ENCODE data around the gene RUNX2. TPM values are rescaled to one million over a fixed set of nuclear protein-coding genes. Genes with fewer than 3 reads are reported as not detected.

Gene RUNX2
- total RNA-seq, 1 experiment from 2014 or later: 3.8 TPM

DNA sequence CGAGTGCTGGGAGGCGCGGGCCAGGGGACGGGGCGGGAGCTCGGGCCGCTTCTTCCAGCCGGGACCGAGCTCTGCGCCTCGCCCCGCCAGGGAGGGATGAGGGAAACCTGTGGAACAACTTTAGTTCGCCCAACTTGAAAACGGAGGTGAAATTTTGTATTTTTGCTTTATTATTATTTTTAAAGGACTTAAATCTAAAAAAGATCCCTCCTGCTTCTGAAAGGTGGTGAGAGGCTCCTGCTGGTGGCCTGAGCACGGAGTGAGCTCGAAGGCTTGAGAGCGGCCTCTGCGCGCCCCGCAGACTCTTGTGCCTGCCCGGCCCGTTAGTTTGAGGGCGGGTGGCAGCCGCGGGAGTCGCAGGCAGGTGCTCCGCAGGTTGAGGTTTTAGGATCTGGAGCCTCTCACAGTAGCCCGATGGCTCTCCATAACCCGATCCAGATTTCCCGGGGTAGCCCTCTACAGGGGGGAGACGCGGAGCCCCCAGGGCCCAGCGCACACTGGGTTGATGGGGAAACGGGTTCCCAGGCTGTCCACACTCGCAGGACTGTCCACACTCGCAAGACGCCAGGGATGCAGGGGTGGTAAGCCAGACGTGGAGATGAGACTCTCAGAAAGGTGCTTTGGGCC, 95.8 kb downstream of the RUNX2 start:
- Histone ChIP-seq H3K79me2 (ENCODE audit: low read length) (peaks cover 88% of the 10 kb centered on the region), H3K36me3 (ENCODE audit: low read depth, low read length) (no peaks in the 10 kb centered on the region), H2AFZ (ENCODE audit: low read length) (peak overlapping the region; percentile 83; the same call in 1 of the 2 replicates), H3K27me3 (ENCODE audit: low read length) (no peaks in the 10 kb centered on the region), H3K9ac (ENCODE audit: low read length) (peak overlapping the region; percentile 91), H3K4me1 (ENCODE audit: insufficient read depth, low read length) (peaks cover 30% of the 10 kb centered on the region), H3F3A (ENCODE audit: low read length, unreplicated experiment) (no peaks in the 10 kb centered on the region), H4K20me1 (ENCODE audit: low read length) (no peaks in the 10 kb centered on the region), H3K9me2 (replicated peaks; ENCODE audit: low read length) (no peaks in the 10 kb centered on the region), H3K4me2 (ENCODE audit: low read length) (peak overlapping the region; percentile 95), H3K9me3 (ENCODE audit: low read length) (no peaks in the 10 kb centered on the region), H3K4me3 (ENCODE audit: low read length) (peak overlapping the region; percentile 93), H3K27ac (ENCODE audit: low read length) (peak overlapping the region; percentile 73)
- no peak for ATAC-seq
- intact Hi-C loops (cut with micrococcal nuclease): loop anchor here (2.0 to 5.0 kb wide), 2 partner anchors 183 to 233 kb away; no protein-coding TSS in a partner anchor
- DNase-seq: peak; percentile 36
- BruUV-seq (replicated peaks): TSS peak; percentile 14
- POLR2A ChIA-PET (ENCODE audit: unreplicated experiment): no interaction called here
- CTCF ChIA-PET: interaction anchor here (0.5 kb wide), 1 partner anchor 140 kb away, joined by 3 read pairs; no protein-coding TSS in a partner anchor
- no peak for TF ChIP-seq CTCF (conservative IDR thresholded peaks at IDR 0.05; ENCODE audit: low read depth, low read length)
- no peak for TF ChIP-seq EZH2 (IDR thresholded peaks at IDR 0.05; ENCODE audit: low read length, unreplicated experiment)
- no peak for TF ChIP-seq EZH2phosphoT487 (IDR thresholded peaks at IDR 0.05; ENCODE audit: borderline replicate concordance, low read length)

GRCh38 chr6:45424451-45424861, 96.3 kb downstream of the RUNX2 start:
- Histone ChIP-seq H2AFZ (ENCODE audit: low read length) (no peak overlapping the region), H3K36me3 (ENCODE audit: low read depth, low read length) (no peaks in the 10 kb centered on the region), H3K79me2 (ENCODE audit: low read length) (peaks cover 90% of the 10 kb centered on the region), H3K4me3 (ENCODE audit: low read length) (peak overlapping the region; percentile 93), H4K20me1 (ENCODE audit: low read length) (no peaks in the 10 kb centered on the region), H3K4me2 (ENCODE audit: low read length) (peak overlapping the region; percentile 95), H3K9ac (ENCODE audit: low read length) (peak overlapping the region; percentile 91), H3K27ac (ENCODE audit: low read length) (no peak overlapping the region), H3K9me2 (replicated peaks; ENCODE audit: low read length) (no peaks in the 10 kb centered on the region), H3K27me3 (ENCODE audit: low read length) (no peaks in the 10 kb centered on the region), H3K4me1 (ENCODE audit: insufficient read depth, low read length) (peaks cover 26% of the 10 kb centered on the region), H3F3A (ENCODE audit: low read length, unreplicated experiment) (no peaks in the 10 kb centered on the region), H3K9me3 (ENCODE audit: low read length) (no peaks in the 10 kb centered on the region)
- POLR2A ChIA-PET (ENCODE audit: unreplicated experiment): no interaction called here
- ATAC-seq (no peak), DNase-seq (no peak)
- CTCF ChIA-PET: no interaction called here
- intact Hi-C loops (cut with micrococcal nuclease): loop anchor here (5.0 kb wide), 1 partner anchor 233 kb away; no protein-coding TSS in a partner anchor
- TF ChIP-seq CTCF (conservative IDR thresholded peaks at IDR 0.05; ENCODE audit: low read depth, low read length) (no peak), EZH2 (IDR thresholded peaks at IDR 0.05; ENCODE audit: low read length, unreplicated experiment) (no peak), EZH2phosphoT487 (IDR thresholded peaks at IDR 0.05; ENCODE audit: borderline replicate concordance, low read length) (no peak)
- BruUV-seq (replicated peaks): no TSS peak

GRCh38 chr6:45426251-45426650, 98.1 kb downstream of the RUNX2 start:
- Histone ChIP-seq H3F3A (ENCODE audit: low read length, unreplicated experiment) (no peaks in the 10 kb centered on the region), H3K79me2 (ENCODE audit: low read length) (peaks cover 90% of the 10 kb centered on the region), H3K9me2 (replicated peaks; ENCODE audit: low read length) (no peaks in the 10 kb centered on the region), H3K27ac (ENCODE audit: low read length) (no peak overlapping the region), H3K4me3 (ENCODE audit: low read length) (no peak overlapping the region), H4K20me1 (ENCODE audit: low read length) (no peaks in the 10 kb centered on the region), H3K27me3 (ENCODE audit: low read length) (no peaks in the 10 kb centered on the region), H3K4me1 (ENCODE audit: insufficient read depth, low read length) (peaks cover 18% of the 10 kb centered on the region), H2AFZ (ENCODE audit: low read length) (no peak overlapping the region), H3K9me3 (ENCODE audit: low read length) (no peaks in the 10 kb centered on the region), H3K36me3 (ENCODE audit: low read depth, low read length) (no peaks in the 10 kb centered on the region), H3K9ac (ENCODE audit: low read length) (no peak overlapping the region), H3K4me2 (ENCODE audit: low read length) (peak overlapping the region; percentile 95; the same call in 1 of the 2 replicates)
- ChIA-PET POLR2A (ENCODE audit: unreplicated experiment) (interaction anchor here (0.6 kb wide), 1 partner anchor 36 kb away, joined by 9 read pairs; no protein-coding TSS in a partner anchor), CTCF (interaction anchor here (1.6 kb wide), 1 partner anchor 288 kb away, joined by 7 read pairs; no protein-coding TSS in a partner anchor)
- ATAC-seq: no peak
- TF ChIP-seq CTCF (conservative IDR thresholded peaks at IDR 0.05; ENCODE audit: low read depth, low read length) (no peak), EZH2phosphoT487 (IDR thresholded peaks at IDR 0.05; ENCODE audit: borderline replicate concordance, low read length) (no peak), EZH2 (IDR thresholded peaks at IDR 0.05; ENCODE audit: low read length, unreplicated experiment) (no peak)
- intact Hi-C loops (cut with micrococcal nuclease): no loop called here
- no peak for DNase-seq
- no TSS peak for BruUV-seq (replicated peaks)

Measured in PC-3 (cell line).